Activated CD4-positive, alpha-beta T cell treated with anti-CD3 and anti-CD28 coated beads, Interleukin-2, amount 10 ng/mL, durations not matched to agents 24 days and 14 days (primary cell): Measurements from ENCODE around the gene ANKRD37. TPM values are rescaled to one million over a fixed set of nuclear protein-coding genes. Genes with fewer than 3 reads are reported as not detected.

ENCODE experiments used
- DNase-seq: peaks from one replicate; pipeline ENCODE4 v3.0.0; 2022
- H3K27ac Mint-ChIP-seq: one replicate; pipeline ENCODE4 v1.8.0; 2022; ENCODE audit warnings: mild to moderate bottlenecking, mixed read lengths
- H3K27me3 Mint-ChIP-seq: one replicate; pipeline ENCODE4 v1.8.0; 2022; ENCODE audit warnings: mixed read lengths
- H3K36me3 Mint-ChIP-seq: one replicate; pipeline ENCODE4 v1.8.0; 2022; ENCODE audit warnings: low read depth, mild to moderate bottlenecking, mixed read lengths
- H3K4me1 Mint-ChIP-seq: one replicate; pipeline ENCODE4 v1.8.0; 2021; ENCODE audit warnings: mixed read lengths
- H3K4me3 Mint-ChIP-seq: one replicate; pipeline ENCODE4 v1.8.0; 2022; ENCODE audit warnings: mild to moderate bottlenecking, moderate library complexity, mixed read lengths
- H3K9me3 Mint-ChIP-seq: one replicate; pipeline ENCODE4 v1.8.0; 2021; ENCODE audit warnings: mixed read lengths
- intact Hi-C: fragments of 100-400 bp; cut with micrococcal nuclease; formaldehyde crosslinking; loops from one replicate; pipeline ENCODE4 v1.15.1; 2023
- total RNA-seq: library from RNA; stranded (reverse); gene quantifications from 2 replicates; pipeline ENCODE4 v1.2.3, GENCODE V29; 2022

ANKRD37 gene
- total RNA-seq, 1 donor from 2014 or later, result 16.3 TPM

DNA sequence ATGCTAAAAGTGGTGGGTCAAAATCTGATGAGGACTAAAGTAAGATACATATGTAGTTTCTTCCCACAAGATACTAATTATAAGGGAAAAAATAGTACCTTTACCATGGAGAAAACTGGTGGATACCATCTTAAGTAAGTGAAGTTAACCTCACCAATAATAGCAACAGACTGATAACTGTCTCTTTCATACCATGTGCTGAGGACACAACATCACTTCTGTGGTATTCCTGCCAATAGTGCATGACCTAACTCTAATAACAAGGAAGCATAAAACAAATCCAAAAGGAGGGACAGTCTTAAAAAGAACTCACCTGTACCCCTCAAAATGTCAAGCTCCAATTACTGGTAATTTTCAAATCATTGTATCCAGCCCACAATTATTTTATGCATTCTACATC, 20.3 kb downstream of the ANKRD37 start:
- H3K9me3 Mint-ChIP-seq, result no peaks in the 10 kb centered on the region
- peaks cover 3% of the 10 kb centered on the region for H3K4me1 Mint-ChIP-seq
- DNase-seq, result no peak
- intact Hi-C loops, result no loop called here
- H3K4me3 Mint-ChIP-seq, result no peak overlapping the region
- peaks cover 40% of the 10 kb centered on the region for H3K36me3 Mint-ChIP-seq
- no peaks in the 10 kb centered on the region for H3K27me3 Mint-ChIP-seq
- H3K27ac Mint-ChIP-seq, result no peak overlapping the region

DNA sequence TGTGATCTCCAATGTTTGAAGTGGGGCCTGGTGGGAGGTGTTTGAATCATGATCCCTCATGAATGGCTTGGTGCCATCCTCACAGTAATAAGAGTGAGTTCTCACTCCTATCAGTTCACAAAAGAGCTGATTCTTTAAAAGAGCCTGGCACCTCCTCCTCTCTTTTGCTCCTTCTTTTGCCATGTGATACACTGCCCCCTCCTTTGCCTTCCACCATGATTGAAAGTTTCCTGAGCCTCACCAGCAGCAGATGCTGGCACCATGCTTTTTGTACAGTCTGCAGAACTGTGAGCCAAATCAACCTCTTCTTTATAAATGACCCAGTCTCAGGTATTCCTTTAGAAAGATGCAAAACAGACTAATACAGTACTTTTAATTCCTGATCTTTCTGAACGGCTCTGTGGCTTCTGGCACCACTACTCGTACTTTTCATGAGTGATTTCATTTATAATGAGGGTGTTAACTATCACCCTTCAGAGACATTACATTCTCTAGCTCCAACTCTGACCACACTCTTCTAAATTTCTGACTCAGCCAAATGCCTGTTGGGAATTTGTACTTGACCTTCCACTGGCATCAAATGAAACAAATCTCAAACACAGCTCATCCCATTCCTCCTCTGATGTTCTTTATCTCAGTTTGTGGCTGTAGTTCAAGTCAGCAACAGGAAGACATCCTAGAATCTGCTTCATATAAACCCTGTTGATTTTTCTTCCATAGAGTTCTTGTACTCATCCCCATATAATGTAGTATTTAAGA, 24.9 kb downstream of the ANKRD37 start:
- intact Hi-C loops, result no loop called here
- no peaks in the 10 kb centered on the region for H3K9me3 Mint-ChIP-seq
- peaks cover 31% of the 10 kb centered on the region for H3K36me3 Mint-ChIP-seq

GRCh38 chr4:185424905-185425646, 28.4 kb downstream of the ANKRD37 start:
- Mint-ChIP-seq H3K36me3 (peaks cover 14% of the 10 kb centered on the region), H3K27me3 (peaks cover 11% of the 10 kb centered on the region), H3K9me3 (no peaks in the 10 kb centered on the region), H3K27ac (peak overlapping the region; percentile 98), H3K4me3 (peak overlapping the region; percentile 87), H3K4me1 (peaks cover 24% of the 10 kb centered on the region)
- intact Hi-C loops, result loop anchor here (1.0 to 2.0 kb wide), 4 partner anchors 29 to 1921 kb away; partner anchors contain the start of genes ANKRD37, CCDC110 and CFAP97
- peak; percentile 68 for DNase-seq

More for the DNA sequence above, 24.9 kb downstream of the ANKRD37 start:
- peaks cover 24% of the 10 kb centered on the region for H3K4me1 Mint-ChIP-seq
- H3K27me3 Mint-ChIP-seq, result no peaks in the 10 kb centered on the region
- H3K4me3 Mint-ChIP-seq, result no peak overlapping the region
- DNase-seq, result no peak
- no peak overlapping the region for H3K27ac Mint-ChIP-seq

DNA sequence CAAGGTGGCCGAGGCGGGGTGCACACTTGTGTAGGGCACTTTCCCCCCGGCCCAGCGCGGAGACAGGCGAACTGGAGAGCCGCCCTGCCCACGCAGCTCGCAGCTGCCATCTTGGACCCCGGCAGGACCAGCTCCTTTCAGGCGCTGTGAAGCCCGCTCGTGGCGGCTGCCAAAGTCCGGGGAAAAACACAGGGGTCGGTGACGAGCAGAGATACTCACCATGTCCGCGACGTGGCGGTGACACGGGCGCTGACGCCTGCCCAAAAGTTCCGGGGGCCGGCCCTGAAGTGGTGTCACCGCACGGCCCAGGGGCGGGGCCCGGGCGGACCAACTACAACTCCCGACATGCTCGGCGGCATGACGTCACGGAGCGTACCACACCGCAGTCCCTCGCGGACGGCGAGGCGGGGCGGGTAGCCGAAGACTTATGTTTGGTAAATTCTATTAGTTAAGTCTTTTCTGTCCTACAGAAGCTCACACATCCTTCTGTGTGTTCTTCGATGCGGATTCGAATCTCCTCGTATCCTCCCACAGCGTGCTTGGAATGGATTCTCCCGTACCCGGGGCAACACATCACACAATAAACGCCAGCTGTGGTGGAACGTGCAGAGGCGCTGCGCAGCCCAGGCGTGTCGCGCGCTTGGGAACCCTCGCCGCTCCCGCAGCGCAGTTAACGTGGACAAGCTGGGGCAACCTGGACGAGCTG, 29.2 kb downstream of the ANKRD37 start, which contains the start of gene UFSP2:
Gene UFSP2, minus strand, starts transcription at position 318 of the 706 bp plus-strand sequence. Its CDS starts 96 bp downstream, at position 222.
- H3K27ac Mint-ChIP-seq, result peak within 1 kb of the TSS; percentile 98
- peak within 1 kb of the TSS; percentile 87 for H3K4me3 Mint-ChIP-seq
- intact Hi-C loops, result loop anchor here (1.0 to 2.0 kb wide), 4 partner anchors 29 to 1921 kb away; partner anchors contain the start of genes ANKRD37, CCDC110 and CFAP97
- peak; percentile 97 for DNase-seq
- H3K27me3 Mint-ChIP-seq, result peaks cover 14% of the 10 kb centered on the region
- no peaks in the 10 kb centered on the region for H3K9me3 Mint-ChIP-seq
- H3K4me1 Mint-ChIP-seq, result peaks cover 24% of the 10 kb centered on the region
- H3K36me3 Mint-ChIP-seq, result peaks cover 14% of the 10 kb centered on the region

GRCh38 chr4:185426960-185427688, 30.5 kb downstream of the ANKRD37 start:
- Mint-ChIP-seq H3K27ac (peak overlapping the region; percentile 40), H3K4me3 (peak overlapping the region; percentile 33), H3K9me3 (no peaks in the 10 kb centered on the region), H3K27me3 (peaks cover 20% of the 10 kb centered on the region), H3K4me1 (peaks cover 20% of the 10 kb centered on the region), H3K36me3 (peaks cover 4% of the 10 kb centered on the region)
- intact Hi-C loops, result no loop called here
- DNase-seq, result no peak

DNA sequence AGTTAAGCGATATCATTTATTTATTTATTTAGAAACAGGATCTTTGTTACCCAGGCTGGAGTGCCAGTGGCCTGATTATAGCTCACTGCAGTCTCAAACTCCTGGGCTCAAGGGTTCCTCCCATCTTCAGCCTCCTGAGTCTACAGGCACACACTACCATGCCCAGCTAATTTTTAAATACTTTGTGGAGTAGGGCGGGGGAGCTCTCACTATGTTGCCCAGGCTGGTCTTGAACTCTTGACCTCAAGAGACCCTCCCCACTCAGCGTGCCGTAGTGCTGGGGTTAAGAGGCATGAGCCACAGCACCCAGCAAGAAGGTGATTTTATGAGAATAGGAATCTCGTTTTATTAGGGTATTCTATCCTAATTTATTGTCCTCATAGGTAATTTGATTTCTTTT, 33.0 kb downstream of the ANKRD37 start:
- H3K27ac Mint-ChIP-seq, result no peak overlapping the region
- peaks cover 20% of the 10 kb centered on the region for H3K27me3 Mint-ChIP-seq
- H3K36me3 Mint-ChIP-seq, result no peaks in the 10 kb centered on the region
- DNase-seq, result no peak
- peaks cover 9% of the 10 kb centered on the region for H3K4me1 Mint-ChIP-seq
- no peak overlapping the region for H3K4me3 Mint-ChIP-seq
- H3K9me3 Mint-ChIP-seq, result no peaks in the 10 kb centered on the region
- intact Hi-C loops, result no loop called here

DNA sequence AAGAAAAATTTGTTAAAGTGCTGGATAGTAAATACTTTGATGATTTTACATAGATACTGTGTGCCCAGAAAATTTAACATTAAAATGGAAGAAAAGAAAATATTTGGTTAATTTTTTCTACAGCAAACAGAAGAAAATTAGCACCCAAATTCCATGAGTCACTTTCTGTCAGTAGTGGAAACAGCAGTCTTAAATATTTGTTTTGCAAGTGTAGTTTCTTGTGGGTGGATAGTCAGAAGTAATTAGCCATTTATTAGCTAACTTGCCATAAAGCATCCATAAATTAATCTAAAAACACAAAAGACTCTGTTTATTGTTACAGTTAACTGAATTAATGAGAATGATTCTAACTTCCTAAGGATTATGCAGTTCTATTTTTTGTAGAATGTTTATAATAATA, 38.8 kb downstream of the ANKRD37 start:
- H3K4me1 Mint-ChIP-seq, result no peaks in the 10 kb centered on the region
- peaks cover 15% of the 10 kb centered on the region for H3K27me3 Mint-ChIP-seq
- H3K27ac Mint-ChIP-seq, result no peak overlapping the region
- intact Hi-C loops, result no loop called here
- DNase-seq, result no peak
- H3K9me3 Mint-ChIP-seq, result no peaks in the 10 kb centered on the region
- H3K36me3 Mint-ChIP-seq, result no peaks in the 10 kb centered on the region
- no peak overlapping the region for H3K4me3 Mint-ChIP-seq

- DNase-seq, result no peak
- intact Hi-C loops, result no loop called here
- Mint-ChIP-seq H3K27ac (no peak overlapping the region), H3K36me3 (no peaks in the 10 kb centered on the region), H3K9me3 (no peaks in the 10 kb centered on the region), H3K4me3 (no peak overlapping the region), H3K4me1 (no peaks in the 10 kb centered on the region), H3K27me3 (peaks cover 11% of the 10 kb centered on the region)
These were observed 41.2 kb downstream of the ANKRD37 start for GRCh38 chr4:185437809-185438208.

DNA sequence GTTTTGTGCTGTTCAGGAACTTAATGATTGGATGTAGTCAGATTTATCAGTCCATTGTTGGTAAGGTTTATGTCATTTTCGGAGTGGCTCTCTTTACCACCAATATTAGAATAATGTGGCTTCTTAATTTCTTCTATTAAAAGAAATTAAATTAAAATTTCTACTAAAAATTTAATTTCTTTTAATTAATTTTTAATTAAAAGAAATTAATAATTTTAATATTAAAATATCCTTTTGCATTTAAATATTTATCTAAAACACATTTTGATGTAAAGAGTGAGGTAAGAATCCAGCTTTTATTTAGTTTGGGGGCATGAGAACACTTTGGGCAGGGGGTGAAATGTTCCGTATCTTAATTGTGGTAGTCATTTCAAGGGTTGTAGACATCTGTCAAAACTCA, 44.8 kb downstream of the ANKRD37 start:
- peaks cover 6% of the 10 kb centered on the region for H3K27me3 Mint-ChIP-seq

DNA sequence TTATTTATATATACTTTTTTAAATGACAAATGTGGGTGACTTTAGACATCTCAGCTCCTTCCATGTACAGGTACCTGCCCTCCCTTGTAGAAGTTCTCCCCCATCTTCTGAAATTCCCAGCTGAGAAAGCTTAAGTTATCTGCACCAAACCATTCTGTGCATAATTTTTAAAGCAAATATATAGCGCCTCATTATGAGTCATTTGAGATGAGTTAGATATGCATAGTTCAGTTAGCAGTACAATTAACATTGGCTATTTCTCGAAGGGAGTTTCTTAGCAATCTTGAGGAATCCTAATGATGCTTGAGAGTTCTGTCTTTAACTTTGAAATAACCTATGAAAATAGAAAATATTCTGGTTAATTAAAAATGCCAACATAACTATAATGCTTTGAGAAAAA, 48.6 kb downstream of the ANKRD37 start:
- Mint-ChIP-seq H3K27me3 (peaks cover 3% of the 10 kb centered on the region), H3K4me1 (no peaks in the 10 kb centered on the region), H3K4me3 (no peak overlapping the region), H3K36me3 (no peaks in the 10 kb centered on the region), H3K9me3 (no peaks in the 10 kb centered on the region), H3K27ac (no peak overlapping the region)
- DNase-seq, result no peak
- intact Hi-C loops, result no loop called here

More for the DNA sequence above, 44.8 kb downstream of the ANKRD37 start:
- H3K36me3 Mint-ChIP-seq, result no peaks in the 10 kb centered on the region
- H3K27ac Mint-ChIP-seq, result no peak overlapping the region
- intact Hi-C loops, result no loop called here
- H3K4me1 Mint-ChIP-seq, result no peaks in the 10 kb centered on the region
- H3K4me3 Mint-ChIP-seq, result no peak overlapping the region
- no peaks in the 10 kb centered on the region for H3K9me3 Mint-ChIP-seq
- DNase-seq, result no peak

Other genes with a start within 250 kb of the ANKRD37 start
- 56.6 and 59.3 TPM in 2 replicates for gene CFAP97, start 192.8 kb upstream of the ANKRD37 start, total RNA-seq
- gene SNX25, start 187.2 kb upstream of the ANKRD37 start, total RNA-seq, result 27.0 and 27.3 TPM in 2 replicates
- gene LRP2BP, start 917 bp upstream of the ANKRD37 start, total RNA-seq, result 0.43 and 0.65 TPM in 2 replicates
- gene UFSP2, start 29.1 kb downstream of the ANKRD37 start, total RNA-seq, result 24.8 and 25.7 TPM in 2 replicates
- not detected in 2 replicates for gene CCDC110, start 74.9 kb downstream of the ANKRD37 start, total RNA-seq
- gene PDLIM3, start 138.7 kb downstream of the ANKRD37 start, total RNA-seq, result not detected in 2 replicates